Right atrium auricular region (tissue), 2 donors: ENCODE data around the gene ARID3C. TPM values are rescaled to one million over a fixed set of nuclear protein-coding genes. Genes with fewer than 3 reads are reported as not detected.
A peak's percentile ranks its signal among the peaks of the same experiment; 100 is the strongest.

ENCODE experiments used
- DNase-seq: peaks from one replicate; pipeline ENCODE4 v3.0.0-alpha.2; 2019; ENCODE audit warnings: low spot score
- H3K27ac ChIP-seq, 2 donors: fragments of 200-600 bp; sonication (generic); 1 replicate in 1 of 2; 2 replicates in 1 of 2; pipeline ENCODE4 v1.5.1; 2016 to 2019
- H3K27me3 ChIP-seq, 2 donors: fragments of 200-600 bp; sonication (generic); one replicate each; pipeline versions ENCODE4 v1.5.1 to v1.6.0; 2017 to 2019
- H3K36me3 ChIP-seq: fragments of 200-600 bp; sonication (generic); one replicate; pipeline ENCODE4 v1.5.1; 2016
- H3K4me1 ChIP-seq, 2 donors: fragments of 200-600 bp; sonication (generic); one replicate each; pipeline versions ENCODE4 v1.5.1 to v1.6.0; 2017 to 2019
- H3K4me3 ChIP-seq, 2 donors: fragments of 200-600 bp; sonication (generic); 1 replicate in 1 of 2; 2 replicates in 1 of 2; pipeline ENCODE4 v1.5.1; 2017 to 2019; ENCODE audit warnings: mild to moderate bottlenecking in 1 of 2, moderate library complexity in 1 of 2
- H3K9me3 ChIP-seq, 2 donors: fragments of 200-600 bp; sonication (generic); one replicate each; pipeline ENCODE4 v1.5.1; 2019
- total RNA-seq, 2 donors: library from RNA; depleted of rRNA; stranded (reverse); fragments of >200 nt; gene quantifications; one replicate each; pipeline ENCODE4 v1.1.0, GENCODE V29; 2016
- TF ChIP-seq, protein P1 (sequence below), 2 donors: fragments of 200-600 bp; sonication (generic); IDR thresholded peaks; one replicate each; pipeline ENCODE4 v1.5.1; 2019; ENCODE audit warnings: antibody characterized with exemption in 2 of 2

Gene ARID3C
- total RNA-seq, 2 donors from 2014 or later = not detected

DNA sequence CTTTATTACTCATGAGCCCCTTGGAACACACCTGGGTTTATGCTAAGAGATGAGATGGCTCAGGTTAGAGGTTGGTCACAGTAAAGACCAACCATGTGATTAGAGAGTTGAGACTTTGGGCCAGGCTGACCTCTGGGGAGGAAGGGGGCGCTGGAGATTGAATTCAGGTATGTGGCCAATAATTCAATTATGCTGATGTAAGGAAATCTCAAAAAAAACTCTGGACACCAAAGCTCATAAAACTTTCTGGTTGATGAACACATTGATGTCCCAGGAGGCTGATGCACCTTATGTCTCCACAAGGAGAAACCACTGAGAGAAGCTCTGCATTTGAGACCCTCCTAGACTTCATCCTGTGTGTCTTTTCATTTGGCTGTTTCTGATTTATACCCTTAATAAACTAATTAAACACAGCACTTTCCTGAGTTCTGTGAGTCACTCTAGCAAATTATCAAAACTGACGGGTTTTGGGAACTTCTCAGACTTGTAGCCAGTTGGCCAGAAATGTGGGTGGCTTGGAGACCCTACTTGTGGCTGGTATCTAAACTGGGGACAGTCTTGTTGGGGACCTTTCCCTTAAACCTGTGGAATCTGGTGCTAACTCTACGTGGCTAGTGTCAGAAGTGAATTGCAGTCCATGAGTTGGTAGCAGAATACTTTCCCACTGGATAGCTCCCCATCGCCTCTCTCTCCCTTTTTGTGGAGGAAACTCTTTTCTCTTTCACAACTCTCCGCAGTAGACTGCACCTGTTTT is 41.1 kb upstream of the ARID3C start:
- H3K4me3 ChIP-seq = no peak overlapping the region
- TF ChIP-seq, protein P1, sequence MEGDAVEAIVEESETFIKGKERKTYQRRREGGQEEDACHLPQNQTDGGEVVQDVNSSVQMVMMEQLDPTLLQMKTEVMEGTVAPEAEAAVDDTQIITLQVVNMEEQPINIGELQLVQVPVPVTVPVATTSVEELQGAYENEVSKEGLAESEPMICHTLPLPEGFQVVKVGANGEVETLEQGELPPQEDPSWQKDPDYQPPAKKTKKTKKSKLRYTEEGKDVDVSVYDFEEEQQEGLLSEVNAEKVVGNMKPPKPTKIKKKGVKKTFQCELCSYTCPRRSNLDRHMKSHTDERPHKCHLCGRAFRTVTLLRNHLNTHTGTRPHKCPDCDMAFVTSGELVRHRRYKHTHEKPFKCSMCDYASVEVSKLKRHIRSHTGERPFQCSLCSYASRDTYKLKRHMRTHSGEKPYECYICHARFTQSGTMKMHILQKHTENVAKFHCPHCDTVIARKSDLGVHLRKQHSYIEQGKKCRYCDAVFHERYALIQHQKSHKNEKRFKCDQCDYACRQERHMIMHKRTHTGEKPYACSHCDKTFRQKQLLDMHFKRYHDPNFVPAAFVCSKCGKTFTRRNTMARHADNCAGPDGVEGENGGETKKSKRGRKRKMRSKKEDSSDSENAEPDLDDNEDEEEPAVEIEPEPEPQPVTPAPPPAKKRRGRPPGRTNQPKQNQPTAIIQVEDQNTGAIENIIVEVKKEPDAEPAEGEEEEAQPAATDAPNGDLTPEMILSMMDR (IDR thresholded peaks at IDR 0.05) = no peak
- no peaks in the 10 kb centered on the region for H3K9me3 ChIP-seq

DNA sequence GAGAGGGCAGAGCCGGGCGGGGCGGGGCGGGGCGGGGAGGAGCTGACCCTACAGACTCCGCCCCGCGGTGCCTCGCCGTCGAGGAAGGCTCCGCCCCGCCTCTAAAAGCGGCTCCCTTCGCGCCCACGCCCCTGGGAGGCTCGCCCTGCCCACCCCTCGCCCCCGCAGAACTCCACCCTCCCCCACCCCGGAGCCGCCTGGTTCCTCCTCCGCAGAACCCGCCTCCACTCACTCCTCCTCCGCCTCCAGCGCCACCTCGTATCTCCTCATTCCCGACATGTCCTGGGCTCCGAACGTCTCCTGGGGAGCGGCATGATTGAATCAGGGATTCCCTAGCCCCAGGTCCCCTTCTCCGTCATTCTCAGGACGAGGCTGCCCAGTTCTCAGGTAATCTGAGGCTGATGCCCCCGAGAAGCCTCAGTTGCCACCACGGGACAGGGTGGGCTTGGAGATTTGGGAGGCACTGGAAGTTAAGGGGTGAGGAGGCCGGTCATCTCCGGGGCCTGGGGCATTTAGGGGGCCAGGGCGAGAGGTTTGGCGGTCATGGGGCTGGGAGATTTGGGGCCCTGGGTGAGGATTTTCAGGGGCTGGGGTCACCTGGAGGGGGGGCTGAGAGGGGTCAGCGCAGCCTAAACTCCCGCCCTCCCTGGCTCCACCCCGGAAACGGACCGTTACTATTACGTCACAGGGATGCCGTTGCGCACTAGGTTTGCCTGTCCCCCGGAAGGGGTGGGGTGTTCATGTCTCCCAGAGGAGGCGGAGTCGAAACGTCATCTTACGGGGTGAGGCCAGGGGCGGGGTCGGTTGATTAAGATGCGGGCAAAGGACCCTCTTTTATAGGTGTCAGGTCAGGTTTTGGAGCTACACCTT is 36.8 kb upstream of the ARID3C start:
- TF ChIP-seq, protein P1 (IDR thresholded peaks at IDR 0.05) = no peak
- H3K27me3 ChIP-seq = no peaks in the 10 kb centered on the region
- peak overlapping the region; percentile 77 to 78 for H3K4me3 ChIP-seq
- H3K27ac ChIP-seq = peak overlapping the region; percentile 99 to 100
- H3K4me1 ChIP-seq = peaks cover 0 to 20% of the 10 kb centered on the region in 2 donors
- H3K36me3 ChIP-seq = no peaks in the 10 kb centered on the region
- DNase-seq = peak; percentile 98
- H3K9me3 ChIP-seq = no peaks in the 10 kb centered on the region

More for the DNA sequence above, 41.1 kb upstream of the ARID3C start:
- Histone ChIP-seq H3K27ac (no peak overlapping the region), H3K4me1 (peaks cover 0 to 9% of the 10 kb centered on the region in 2 donors), H3K36me3 (no peaks in the 10 kb centered on the region), H3K27me3 (no peaks in the 10 kb centered on the region)
- no peak for DNase-seq

DNA sequence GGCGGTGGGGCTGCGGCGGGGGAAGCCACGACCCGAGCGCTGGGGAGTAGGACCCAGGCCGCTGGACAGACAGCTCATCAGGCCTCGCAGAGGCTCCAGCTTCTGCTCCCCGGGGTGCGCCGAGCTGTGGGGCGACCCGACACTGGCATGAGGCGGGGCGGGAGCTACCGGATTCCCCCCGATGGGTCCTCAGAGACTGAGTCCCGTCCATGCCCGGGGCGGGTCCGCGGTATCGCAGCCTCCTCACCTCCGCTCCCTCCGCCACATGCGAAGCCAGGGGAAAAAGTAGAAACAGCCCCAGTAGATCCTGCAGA is 36.2 kb upstream of the ARID3C start:
- DNase-seq = no peak
- TF ChIP-seq, protein P1 (IDR thresholded peaks at IDR 0.05) = peak in 1 of 2 donors; percentile 28
- Histone ChIP-seq H3K27me3 (no peaks in the 10 kb centered on the region), H3K27ac (peak overlapping the region; percentile 99 to 100), H3K9me3 (no peaks in the 10 kb centered on the region), H3K4me3 (peak overlapping the region; percentile 77 to 78), H3K36me3 (peaks cover 6% of the 10 kb centered on the region), H3K4me1 (peaks cover 0 to 20% of the 10 kb centered on the region in 2 donors)

DNA sequence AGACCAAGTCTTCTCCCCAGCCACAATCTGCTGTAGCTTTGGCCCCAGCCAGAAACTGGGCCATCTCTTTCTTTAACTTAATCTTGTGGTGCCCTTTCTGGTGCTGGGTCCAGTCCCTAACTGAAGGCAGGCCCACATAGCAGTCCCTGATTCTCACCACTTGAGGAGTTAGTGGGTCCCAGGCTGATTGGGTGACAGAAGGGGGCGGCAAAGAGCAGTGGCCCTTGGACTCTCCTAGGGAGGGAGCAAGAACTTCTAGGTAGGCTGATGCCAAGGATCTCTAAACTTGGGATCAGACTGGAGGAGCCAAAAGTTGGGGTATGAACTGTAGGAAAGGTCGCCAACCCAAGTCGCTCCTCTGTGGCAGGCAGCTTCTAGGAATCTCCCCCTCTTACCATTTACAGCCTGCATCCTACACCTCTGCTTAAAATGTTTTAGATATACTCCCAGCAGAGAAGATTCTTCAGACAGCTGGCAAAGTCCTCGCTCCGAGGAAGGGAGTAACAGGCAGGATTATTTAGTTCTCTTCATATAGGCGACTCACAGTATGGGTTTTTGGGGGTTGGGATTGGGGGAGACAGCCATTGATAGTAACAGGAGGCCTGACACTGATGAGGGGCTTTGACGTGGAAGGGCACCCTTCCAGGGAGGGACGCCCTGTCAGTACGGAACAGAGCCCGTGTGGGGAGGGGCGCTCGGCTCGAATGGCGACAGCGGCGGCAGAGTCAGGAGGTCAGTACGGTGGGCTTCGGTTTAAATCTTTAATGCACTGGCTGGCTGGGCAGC is 35.6 kb upstream of the ARID3C start:
- peaks cover 7% of the 10 kb centered on the region for H3K36me3 ChIP-seq
- peak; percentile 87 for DNase-seq
- H3K4me3 ChIP-seq = peak overlapping the region; percentile 77 to 78
- no peaks in the 10 kb centered on the region for H3K27me3 ChIP-seq
- no peaks in the 10 kb centered on the region for H3K9me3 ChIP-seq
- TF ChIP-seq, protein P1 (IDR thresholded peaks at IDR 0.05) = peak; percentile 56 to 85
- H3K4me1 ChIP-seq = peaks cover 0 to 20% of the 10 kb centered on the region in 2 donors
- peak overlapping the region; percentile 99 to 100 for H3K27ac ChIP-seq

DNA sequence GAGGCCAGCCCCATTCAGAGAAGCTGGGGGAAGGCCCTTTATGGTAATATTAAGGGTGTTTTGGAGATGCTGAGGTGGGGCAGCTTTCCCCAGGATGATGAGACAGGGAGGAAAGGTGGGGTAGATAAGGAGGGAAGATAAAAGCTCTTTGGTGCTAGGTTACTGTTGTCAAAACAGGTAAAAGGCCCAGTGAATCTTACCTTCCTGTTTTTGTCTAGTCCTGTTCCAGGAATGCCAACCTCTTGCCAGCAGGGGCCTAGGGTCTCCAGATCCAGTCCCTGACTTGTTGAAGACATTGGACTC is 34.4 kb upstream of the ARID3C start:
- H3K9me3 ChIP-seq = no peaks in the 10 kb centered on the region
- peaks cover 7% of the 10 kb centered on the region for H3K36me3 ChIP-seq
- H3K27ac ChIP-seq = no peak overlapping the region
- H3K4me3 ChIP-seq = no peak overlapping the region
- no peaks in the 10 kb centered on the region for H3K27me3 ChIP-seq
- peaks cover 0 to 20% of the 10 kb centered on the region in 2 donors for H3K4me1 ChIP-seq
- DNase-seq = no peak
- TF ChIP-seq, protein P1 (IDR thresholded peaks at IDR 0.05) = no peak
